Activated naive CD4-positive, alpha-beta T cell treated with anti-CD3 and anti-CD28 coated beads, Interleukin-2, amount 10 ng/mL, durations not matched to agents 5 hours and 36 hours (primary cell): ENCODE results near the gene A4GALT. TPM values are rescaled to one million over a fixed set of nuclear protein-coding genes. Genes with fewer than 3 reads are reported as not detected.

ENCODE experiments used
- total RNA-seq, 2 experiments: library from RNA; stranded (reverse); gene quantifications; one replicate each; pipeline ENCODE4 v1.2.3, GENCODE V29; 2021

Gene A4GALT, protein sequence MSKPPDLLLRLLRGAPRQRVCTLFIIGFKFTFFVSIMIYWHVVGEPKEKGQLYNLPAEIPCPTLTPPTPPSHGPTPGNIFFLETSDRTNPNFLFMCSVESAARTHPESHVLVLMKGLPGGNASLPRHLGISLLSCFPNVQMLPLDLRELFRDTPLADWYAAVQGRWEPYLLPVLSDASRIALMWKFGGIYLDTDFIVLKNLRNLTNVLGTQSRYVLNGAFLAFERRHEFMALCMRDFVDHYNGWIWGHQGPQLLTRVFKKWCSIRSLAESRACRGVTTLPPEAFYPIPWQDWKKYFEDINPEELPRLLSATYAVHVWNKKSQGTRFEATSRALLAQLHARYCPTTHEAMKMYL
- under 1 TPM in 1 of 2 experiments, not detected in 1; 0.10 TPM for total RNA-seq

GRCh38 chr22:42720263-42721044, at the start of gene A4GALT:
Gene A4GALT (minus strand): TSS chr22:42720870. CDS start chr22:42693951, 26,919 bp downstream.

DNA sequence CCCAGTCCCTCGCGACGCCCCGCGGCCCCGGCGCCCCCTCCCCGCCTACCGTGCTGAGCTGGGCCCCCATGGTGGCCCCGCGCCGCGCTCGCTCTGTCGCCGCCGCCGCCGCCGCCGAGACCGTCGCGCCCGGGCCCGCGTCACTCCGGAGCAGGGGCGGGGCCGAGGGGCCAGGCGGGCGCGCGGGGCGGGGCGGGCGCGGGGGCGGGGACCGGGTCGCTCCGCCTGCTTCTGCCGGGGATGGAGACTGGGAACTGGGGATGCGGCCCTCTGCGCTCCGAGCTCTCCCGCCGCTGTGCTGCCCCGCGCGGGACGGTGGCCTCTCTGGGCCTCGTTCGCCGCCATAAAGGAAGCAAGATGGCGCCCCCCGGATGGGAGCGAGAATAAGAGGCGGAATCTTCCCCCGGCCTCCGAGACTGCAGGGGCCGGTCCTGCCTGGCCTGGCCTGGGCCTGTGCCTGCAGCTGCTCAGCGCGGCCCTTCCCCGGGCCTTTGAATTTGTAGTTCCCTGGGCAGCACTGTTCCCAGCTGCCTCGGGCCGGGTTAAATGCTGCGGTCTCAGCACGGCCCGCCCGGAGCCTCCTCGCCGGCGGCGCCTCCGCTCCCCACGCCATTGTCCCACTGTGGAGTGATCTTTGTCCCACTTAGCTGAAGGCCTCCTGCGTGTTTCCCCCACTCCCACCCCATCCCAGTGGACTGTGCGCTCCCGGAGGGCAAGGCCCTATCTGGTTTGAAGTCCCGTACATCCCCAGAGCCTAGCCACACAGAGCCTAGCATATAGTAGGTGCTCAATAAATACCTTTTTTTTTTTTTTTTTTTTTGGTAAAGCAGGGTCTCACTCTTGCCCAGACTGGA, 71.2 kb downstream of the A4GALT start, which contains the start of gene CYB5R3:
Gene CYB5R3 (minus strand): TSS at position 147 of the 854 bp plus-strand sequence. CDS start 77 bp downstream, at position 70.

Other genes with a start within 250 kb of the A4GALT start
- 10 to 100 TPM; 54.3 to 57.8 TPM for gene RRP7A, start 201.1 kb downstream of the A4GALT start, total RNA-seq
- under 1 TPM; 0.45 to 0.99 TPM for gene SERHL2, start 166.9 kb downstream of the A4GALT start, total RNA-seq
- gene POLDIP3, start 106.0 kb downstream of the A4GALT start, total RNA-seq: 10 to 100 TPM; 73.8 to 74.5 TPM
- under 1 TPM; 0.71 to 0.79 TPM for gene ATP5MGL, start 80.3 kb downstream of the A4GALT start, total RNA-seq
- 10 to 100 TPM; 57.4 to 58.9 TPM for gene CYB5R3, start 71.5 kb downstream of the A4GALT start, total RNA-seq
- gene ARFGAP3, start 136.4 kb upstream of the A4GALT start, total RNA-seq: 10 to 100 TPM; 42.1 to 42.4 TPM